Hippocampal formation (tissue), 2 donors: ENCODE measurements around the gene DAPP1.
A peak's percentile ranks its signal among the peaks of the same experiment; 100 is the strongest.

ENCODE experiments used
- DNase-seq, 2 donors: peaks; one replicate each; lab custom pipeline; 2025; lab: John Stamatoyannopoulos, UW

The DAPP1 gene

DNA sequence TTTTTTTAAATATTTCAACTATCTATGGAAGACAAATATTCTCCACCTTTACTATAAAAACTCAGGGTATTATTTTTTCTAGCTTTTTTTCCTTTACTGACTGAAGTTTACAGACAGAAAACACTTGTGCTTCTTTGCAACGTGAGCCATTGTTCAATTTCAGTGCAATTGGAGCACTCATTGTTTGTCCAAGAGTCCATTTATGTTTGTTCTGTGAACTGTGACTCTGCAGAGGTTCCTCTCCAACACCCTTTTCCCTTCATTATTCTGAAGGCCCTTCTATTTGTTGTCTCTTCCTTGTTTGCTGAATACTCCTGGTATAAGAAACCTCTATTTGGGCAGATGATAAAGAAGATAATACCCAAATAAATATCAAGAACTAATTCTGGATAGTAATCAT is 37.4 kb downstream of the DAPP1 start:
- no peak for DNase-seq

DNA sequence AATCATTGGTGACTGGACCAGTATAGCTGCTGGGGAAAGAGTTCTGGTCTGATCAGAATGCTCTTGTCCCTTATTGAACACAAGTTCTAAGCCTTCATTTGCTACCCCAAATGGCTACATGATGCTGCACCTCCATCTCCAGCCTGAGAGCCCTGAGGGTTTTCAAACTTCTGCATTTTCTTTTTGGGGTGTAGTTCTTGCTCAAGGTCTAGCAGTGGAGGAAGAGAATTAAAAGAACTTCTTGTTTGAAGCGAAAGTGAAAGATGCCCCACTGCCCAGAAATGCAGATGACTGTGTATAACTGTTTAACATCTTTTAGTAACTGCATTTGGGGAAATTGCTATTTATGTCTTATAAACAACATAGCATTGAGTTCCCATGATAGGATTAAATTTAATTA is 39.1 kb downstream of the DAPP1 start:
- DNase-seq: no peak

DNA sequence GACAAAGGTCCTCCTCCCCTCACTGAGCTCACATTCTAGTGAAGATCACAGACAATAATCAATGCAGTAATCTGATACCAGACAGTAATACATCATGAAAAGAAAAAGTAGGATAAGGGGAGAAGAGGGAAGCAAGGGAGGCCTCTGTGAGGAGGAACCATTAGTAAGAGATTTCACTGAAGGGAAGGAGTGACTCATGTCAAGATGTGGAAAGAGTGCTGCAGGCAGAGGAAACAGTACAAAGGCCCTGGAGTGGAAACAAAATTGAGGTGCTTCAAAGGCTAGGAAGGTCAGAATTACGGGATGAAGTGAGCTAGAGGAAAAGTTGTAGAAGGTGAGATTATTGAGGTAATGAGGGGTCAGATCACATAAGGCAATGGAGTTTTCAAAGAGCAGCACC is 39.5 kb downstream of the DAPP1 start:
- no peak for DNase-seq

DNA sequence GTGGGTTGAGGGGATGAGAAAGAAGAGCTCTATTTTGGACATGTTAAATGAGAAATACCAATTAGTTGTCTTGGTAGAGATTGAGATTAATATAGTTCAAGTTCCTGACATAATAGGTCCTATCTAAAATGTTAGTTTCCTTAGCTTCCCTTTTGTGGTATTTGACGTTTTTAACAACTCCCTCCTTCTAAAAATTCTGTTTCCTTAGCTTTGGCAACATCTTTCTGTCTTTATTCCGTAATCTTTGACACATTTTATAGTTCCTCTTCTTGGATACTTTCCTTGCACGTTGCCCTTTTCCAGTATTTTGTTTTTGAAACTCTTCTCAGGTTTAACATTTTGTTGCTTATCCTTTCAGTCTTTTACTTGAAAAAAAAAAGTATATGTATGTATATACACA is 40.7 kb downstream of the DAPP1 start:
- DNase-seq: no peak

DNA sequence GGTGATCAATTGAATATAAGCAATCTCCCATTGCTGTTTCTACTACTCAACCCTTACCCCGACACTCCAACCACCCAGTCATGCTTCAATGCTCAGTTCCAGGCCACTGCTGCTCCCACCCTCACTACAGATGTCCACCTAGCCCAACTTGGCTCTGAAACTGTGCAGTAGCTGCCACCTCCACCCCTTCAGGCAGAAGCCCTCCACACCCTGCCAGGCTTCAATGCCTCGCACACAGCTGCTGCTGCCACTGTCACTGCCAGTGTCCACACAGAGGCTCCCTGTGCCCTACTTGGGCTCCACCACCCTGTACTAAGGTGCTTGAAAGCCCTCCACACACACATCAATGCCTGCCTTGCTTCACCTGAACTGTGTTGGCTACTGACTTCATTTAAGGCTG is 43.0 kb downstream of the DAPP1 start:
- no peak for DNase-seq

DNA sequence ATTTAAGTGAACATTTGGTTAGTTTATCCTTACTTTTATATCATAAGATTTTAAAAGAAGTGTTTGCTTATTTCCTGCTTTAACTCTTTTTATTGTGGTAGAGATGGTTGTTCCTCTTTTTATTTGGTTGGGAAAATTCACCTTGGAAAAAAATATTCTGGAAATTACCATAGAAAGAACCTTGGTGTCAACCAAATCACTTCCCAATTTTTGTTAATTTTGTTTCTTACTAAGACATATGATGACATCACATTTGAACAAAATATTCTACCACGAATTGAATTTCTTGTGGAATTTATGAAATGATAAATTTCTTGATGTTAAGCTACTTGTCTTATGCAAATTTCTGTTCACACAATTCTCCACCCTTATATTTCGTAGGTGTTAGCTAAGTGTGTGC is 43.9 kb downstream of the DAPP1 start:
- no peak for DNase-seq

DNA sequence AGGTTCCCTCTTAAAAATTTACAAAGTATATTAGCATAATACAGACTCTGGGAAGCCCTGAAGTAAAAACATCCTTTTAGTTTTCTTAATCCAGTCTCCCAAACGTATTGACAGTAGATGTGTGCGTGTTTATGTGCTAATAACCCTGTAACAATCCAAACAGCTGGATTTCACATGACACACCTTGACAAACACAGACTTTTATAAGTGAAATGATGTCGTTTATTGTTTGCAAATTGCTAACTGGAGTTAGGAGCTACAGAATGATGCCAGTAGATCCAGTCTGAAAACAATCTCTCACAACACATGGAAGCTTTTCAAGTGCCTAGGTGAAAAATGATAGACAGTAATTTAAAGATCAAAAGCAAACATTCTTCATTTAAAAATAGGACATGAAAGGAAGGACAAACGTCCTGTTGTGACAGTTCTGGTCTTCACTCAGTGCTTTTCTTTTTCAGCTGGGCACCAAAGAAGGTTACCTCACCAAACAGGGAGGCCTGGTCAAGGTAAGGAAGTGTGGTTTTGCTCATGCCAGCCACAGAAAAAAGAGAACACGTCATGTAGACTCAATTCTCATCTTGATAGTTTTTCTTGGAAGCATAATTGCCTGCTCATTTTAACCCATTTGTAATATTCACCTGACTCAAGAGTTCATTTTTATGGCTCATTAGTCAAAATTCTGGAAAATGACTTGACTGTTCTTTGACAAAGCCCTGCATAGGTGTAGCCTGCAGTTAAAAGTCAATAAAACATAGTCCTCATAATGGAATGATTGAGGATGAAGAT is 44.7 kb downstream of the DAPP1 start:
- no peak for DNase-seq

DNA sequence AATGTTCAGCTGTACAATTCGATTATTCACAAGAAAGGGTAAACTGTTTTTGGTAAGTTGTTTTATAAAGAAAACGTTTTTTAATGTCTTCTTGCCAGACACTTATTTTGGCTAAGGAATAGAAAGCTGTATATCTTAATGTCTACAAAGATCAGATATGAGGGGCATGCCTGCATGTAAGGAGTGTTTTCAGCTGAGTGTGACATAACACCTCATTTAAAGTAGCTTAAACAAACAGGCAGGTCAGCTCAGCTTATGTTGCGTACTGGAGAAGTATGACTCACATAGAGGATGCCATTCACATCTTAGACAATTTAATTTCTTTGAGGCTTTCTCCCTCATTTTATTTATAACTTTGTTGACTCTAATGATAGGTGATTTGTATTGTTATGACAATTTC is 47.2 kb downstream of the DAPP1 start:
- DNase-seq: no peak

DNA sequence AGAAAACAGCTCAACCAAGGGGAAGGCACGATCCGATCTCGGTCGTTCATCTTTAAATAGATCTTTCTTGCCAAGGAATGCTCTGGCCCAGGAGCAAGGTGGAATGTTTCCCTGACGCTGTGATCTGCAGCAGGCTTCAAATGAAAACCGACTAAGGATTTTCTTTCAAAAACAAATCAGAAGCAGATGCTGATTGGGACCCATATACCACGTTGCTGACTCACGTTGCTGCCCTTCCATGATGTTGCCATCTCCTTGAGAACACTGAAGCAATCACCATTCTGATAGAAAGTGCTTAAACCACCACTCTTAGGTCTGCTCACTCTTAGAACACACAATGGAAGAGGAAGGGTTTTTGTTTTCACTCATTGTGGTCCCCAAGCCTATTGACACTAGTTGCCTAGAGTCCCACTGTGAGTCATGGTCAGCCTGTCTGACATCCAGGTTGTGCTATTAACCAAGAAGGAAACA is 51.5 kb downstream of the DAPP1 start:
- DNase-seq: no peak

DNA sequence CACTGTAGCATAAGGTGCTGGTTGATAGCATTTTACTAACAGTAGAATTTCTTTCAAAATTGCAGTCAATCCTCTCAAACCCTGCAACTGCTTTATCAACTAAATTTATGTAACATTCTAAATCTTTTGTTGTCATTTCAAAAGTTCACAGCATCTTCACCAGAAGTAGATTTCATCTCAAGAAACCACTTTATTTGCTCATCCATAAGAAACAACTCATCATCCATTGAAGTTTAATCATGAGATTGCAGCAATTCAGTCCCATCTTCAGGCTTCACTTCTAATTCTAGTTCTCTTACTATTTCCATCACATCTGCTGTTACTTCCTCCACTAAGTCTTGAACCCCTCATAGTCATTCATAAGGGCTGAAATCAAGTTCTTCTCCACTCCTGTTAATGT is 55.9 kb downstream of the DAPP1 start:
- DNase-seq: no peak

DNA sequence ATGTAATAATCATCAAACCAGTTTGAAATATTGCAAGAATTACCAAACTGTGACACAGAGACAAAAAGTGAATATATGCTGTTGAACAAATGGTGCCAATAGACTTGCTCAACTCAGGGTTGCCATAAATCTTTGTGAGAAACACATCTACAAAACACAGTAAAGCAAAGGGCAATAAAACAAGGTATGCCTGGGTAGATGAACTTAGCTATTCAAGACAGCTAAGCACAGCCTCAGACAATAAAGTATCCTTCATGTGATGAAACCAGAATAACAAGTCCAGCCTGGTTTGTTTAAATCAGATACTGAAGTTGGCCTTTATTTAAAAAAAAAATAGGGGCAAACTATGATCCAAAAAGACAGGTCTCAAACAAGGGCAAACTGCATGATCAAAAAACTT is 58.4 kb downstream of the DAPP1 start:
- DNase-seq: no peak

DNA sequence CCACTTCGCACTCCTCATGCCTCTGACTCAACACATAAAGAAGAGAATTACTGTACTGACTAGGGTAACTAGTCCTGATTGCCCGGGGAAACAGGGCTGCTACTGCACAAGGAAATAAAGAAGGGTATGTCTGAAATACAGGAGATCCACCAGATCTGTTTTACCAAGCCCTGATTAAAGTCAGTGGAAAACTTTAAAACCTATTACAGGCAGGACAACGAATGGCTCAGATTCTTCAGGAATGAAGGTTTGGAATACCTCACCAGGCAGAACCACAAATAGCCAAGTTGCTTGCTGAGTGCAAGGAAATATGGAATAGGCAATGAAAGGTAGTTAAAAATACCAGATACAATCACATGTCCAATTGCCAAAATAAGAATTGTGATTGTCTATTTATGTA is 60.3 kb downstream of the DAPP1 start:
- DNase-seq: no peak

DNA sequence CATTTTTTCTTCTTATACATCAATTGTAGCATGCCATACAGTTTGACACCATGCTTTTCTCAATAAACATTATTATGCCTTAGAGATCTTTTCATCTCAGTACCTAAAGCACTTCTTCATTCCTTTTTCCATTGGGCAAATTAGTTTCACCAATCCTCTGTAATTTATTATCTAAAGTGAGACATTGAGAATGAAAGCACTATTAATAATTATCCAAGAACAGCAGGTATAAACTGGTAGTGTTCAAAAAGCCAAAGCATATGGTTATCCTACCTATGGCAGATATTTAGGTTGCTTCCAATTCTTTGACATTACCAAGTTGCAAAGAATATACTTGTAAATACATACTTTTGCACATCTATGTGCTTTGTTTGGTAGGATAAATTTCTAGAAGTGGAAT is 62.0 kb downstream of the DAPP1 start:
- DNase-seq: no peak

DNA sequence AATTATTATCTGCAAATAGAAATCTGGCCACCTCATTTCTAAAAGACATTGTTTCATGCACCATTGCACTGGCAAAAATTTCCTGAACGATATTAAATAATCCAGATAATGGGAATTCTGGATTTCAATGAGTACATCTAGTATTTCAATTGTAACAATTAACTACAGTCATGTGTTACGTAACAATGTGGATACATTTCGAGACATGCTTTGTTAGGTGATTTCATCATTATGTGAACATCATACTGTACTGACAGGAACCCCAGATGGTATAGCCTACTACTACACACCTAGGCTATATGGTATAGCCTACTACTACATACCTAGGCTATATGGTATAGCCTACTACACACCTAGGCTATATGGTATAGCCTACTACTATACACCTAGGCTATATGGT is 62.8 kb downstream of the DAPP1 start:
- no peak for DNase-seq

DNA sequence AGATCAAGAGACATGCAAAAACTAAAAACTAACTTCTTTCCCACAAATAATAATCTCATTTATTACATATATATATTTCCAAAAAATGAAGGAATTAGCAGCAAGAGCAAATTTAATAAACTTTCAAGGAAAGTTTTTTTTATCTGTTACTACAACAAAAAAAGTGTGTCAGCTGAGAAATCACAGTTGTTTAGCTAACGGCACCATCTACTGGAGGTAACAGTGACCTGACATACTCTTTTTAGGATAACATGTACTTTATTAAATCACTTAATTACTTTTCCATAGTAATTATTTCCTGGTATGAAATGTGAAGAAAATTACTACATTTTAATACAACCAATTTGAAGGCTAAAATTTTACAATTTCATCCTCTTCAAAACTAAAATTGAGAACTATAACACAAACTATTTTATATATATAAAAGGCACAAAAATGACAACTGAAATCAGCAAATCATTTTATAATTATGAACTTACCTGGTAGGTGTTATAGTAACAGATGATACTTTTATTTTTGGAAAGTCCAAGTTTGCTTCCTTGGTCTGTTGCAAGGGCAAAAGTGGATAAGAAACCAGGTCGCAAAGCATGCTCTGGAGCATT is 68.5 kb downstream of the DAPP1 start:
- peak in 1 of 2 donors; percentile 6 for DNase-seq

DNA sequence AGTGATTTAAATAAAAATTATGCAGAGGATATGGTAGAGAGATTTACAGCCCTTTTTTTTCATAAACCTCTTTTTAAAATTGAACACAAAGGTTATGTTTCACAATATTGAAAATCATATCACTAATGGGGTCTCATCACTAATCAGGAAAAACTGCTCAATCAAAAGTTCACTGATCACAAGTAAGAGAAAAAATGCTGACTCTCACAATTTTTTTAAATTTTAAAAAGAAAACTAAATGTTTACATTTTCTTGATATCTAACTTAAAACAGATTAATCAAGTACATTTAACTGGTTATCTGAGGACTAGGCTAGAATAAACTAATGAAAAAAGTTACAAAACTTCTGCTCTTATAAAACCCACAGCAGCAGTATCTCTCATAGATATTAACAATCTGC is 69.1 kb downstream of the DAPP1 start:
- DNase-seq: no peak

DNA sequence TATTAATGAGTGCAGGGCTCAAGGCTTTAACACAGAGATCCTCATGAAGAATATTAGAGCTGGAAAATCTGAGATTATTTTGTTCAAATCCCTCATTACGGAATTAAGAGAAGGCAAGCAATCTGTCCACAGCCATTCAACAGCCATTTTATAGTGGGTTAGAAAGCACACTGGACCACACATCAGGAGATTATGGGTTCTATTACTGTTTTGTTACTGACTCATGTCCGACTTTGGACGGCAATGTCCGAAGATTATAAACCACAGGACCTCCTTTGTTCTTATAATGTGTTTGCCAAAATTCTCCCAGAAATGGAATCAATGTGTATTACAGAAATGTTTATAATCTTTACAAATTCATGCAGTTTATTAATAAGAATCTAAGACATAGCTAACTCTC is 69.5 kb downstream of the DAPP1 start:
- DNase-seq: no peak

DNA sequence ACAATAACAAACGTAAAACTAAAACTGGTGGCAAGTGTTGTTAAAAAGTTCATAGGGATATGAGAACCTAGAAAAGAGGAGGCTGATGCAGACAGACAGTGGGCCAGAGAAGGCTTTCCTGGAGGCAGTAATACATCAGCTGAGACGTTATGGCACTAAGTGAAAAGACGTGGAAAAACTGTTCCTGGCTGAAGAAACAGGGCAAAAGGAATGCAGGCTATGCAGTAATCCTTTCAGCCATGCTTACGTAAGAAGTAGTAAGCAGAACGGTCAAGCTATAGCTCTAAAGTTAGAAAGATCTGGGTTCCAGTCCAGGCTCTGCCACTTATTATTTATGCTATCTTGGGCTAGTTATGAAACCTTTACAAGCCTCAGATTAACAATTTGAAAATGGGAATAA is 71.2 kb downstream of the DAPP1 start:
- DNase-seq: no peak

DNA sequence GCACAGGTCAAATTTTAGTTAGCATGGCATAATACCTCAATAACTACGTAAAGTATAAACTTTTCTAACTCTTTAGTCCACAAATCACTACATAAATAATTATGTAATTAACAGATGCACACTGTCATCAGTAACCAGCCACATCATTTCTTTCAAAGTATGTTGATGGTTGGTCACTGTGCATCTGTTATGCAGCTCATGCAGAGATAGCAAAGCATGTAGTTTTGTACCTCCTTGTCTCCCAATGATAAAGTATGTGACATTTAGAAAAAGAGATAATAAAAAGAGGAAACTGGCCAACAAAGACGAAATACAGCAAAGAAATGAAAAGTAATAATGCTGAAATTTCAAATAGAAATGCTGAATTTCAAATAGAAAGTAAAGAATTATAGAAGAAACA is 74.7 kb downstream of the DAPP1 start:
- DNase-seq: no peak

DNA sequence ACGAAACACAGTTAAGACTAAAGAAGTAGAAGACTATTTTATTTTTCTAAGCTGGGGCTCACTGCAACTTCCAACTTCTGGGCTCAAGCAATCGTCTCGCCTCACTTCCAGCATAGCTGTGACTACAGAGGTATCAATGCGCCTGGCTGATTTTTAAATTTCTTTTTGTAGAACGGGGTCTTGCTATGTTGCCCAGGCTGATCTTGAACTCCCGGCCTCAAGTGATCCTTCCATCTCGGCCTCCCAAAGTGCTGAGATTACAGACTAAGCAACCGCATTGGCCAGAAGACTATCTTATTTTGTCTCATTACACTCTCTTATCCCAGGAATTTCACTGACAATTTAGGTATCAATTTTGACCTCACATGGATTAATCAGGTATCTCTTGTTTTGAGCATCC is 76.4 kb downstream of the DAPP1 start:
- no peak for DNase-seq

DNA sequence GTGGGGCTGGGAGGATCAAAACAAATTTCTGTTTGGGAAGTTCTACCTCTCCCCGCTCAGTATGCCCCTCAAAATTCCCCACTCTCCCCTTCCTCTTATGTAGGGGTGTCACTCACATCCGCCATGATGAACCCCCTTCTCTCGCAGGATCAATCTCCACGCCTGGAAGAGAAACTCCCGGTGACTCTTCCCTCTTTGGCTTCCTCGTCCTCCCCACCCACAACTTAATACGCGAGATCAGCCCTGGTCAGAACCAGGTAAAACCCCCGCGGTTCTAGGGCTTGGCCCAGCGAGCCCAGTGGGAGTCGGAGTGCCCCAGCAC is 77.2 kb downstream of the DAPP1 start:
- no peak for DNase-seq

DNA sequence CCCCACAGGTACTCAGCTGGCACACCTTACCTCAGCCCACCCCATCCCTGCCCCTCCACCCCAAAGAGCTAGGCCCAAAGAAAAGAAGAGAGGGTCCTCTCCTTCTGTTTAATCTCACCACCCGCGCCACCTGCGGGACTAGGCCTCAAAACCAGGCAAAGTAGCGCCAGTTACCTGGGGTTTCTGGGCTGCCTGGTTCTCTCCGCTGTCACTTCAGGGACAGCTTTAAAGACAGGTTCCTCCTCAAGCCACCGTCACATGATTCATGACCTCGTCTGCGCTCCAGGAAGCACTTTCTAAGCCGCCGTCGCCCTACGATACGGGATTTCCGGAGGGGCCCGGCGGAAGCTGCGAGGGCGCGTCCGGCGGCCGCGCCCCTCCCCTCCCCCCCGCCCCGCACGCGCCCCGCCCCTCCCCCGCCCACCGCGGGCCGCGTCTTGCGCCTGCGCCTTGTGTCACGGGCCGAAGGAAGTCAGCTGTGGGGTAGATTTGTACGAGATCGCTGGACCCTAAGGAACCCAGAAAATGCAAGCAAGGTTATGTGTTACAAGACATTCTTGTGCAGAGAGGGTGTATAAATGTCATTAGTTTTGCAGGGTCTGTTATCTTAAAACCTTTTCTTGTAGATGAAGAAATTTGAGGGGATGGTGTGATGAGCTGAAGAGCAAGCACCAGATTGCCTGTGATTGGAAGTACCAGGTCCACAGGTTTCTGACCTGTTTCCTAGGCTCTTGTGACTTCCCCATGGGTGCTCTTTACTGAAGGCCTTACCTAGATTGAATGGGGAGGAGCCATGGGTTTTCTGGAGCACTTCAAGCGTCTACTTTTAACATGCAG is 77.8 kb downstream of the DAPP1 start, which contains the start of gene LAMTOR3:
TSS of gene LAMTOR3 (minus strand) at position 267 of the 837 bp plus-strand sequence. CDS start 464 bp downstream, outside the sequence.
- DNase-seq: peak; percentile 84 to 88

DNA sequence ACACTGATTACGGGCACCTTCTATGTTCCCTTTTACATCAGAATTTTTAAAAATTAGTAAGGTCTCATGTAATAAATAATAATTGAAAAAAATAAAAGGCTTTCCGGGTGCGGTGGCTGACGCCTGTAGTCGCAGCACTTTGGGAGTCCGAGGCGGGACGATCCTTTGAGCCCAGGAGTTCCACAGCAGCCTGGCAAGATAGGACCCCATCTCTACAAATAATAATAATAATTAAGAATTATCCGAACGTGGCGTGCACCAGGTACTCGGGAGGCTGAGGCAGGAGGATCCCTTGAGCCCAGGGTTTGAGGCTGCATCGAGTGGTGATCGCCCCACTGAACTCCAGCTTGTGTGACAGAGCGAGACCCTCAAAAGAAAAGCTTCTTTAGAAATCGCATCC is 78.4 kb downstream of the DAPP1 start:
- DNase-seq: no peak
